ENCODE data around the gene SUGCT. TPM values are rescaled to one million over a fixed set of nuclear protein-coding genes. Genes with fewer than 3 reads are reported as not detected.

Gene SUGCT
- total and polyA plus RNA-seq, 2 of the 8 experiments (the other 6 are each of a cell fraction or from before 2014, with no cell fraction given), result 2.8 to 5.4 TPM

- H3K18ac ChIP-seq (ENCODE audit: extremely low read depth, low read length), result no peak overlapping the region
- no peak overlapping the region for H4K5ac ChIP-seq (ENCODE audit: insufficient read length, low read depth, low read length)
- H3K23ac ChIP-seq (ENCODE audit: insufficient read length), result no peak overlapping the region
- H2BK120ac ChIP-seq (replicated peaks; ENCODE audit: low read depth, low read length), result no peak overlapping the region
- H2BK20ac ChIP-seq (ENCODE audit: low read length), result no peak overlapping the region
- no peak overlapping the region for H4K8ac ChIP-seq (ENCODE audit: extremely low read depth, insufficient read depth, low read length)
- no peak overlapping the region for H3K4me3 ChIP-seq (ENCODE audit: extremely low read depth in 1 of 4, insufficient read depth in 2 of 4, low read depth in 3 of 4, low read length in 4 of 4)
- H3K9me3 ChIP-seq (ENCODE audit: insufficient read depth in 2 of 2, low read depth in 1 of 2, low read length in 1 of 2), result no peaks in the 10 kb centered on the region
- H3K4ac ChIP-seq (replicated peaks; ENCODE audit: insufficient read length, low read depth, low read length), result no peak overlapping the region
- FAIRE-seq (no peak), DNase-seq (ENCODE audit: low read depth in 1 of 2, low spot score in 2 of 2) (no peak)
- H3K4me2 ChIP-seq (ENCODE audit: insufficient read depth in 1 of 2, low read depth in 2 of 2, low read length in 2 of 2), result no peak overlapping the region
- H3K4me1 ChIP-seq (replicated peaks in 1 of 4; ENCODE audit: control insufficient read depth in 3 of 4, insufficient read depth in 4 of 4, low read length in 3 of 4), result no peaks in the 10 kb centered on the region
- TF ChIP-seq CHD1 (IDR thresholded peaks at IDR 0.05; ENCODE audit: low read depth, low read length) (no peak), NRF1 (IDR thresholded peaks at IDR 0.05; ENCODE audit: low read depth, low read length) (no peak), POU5F1 (IDR thresholded peaks at IDR 0.05; ENCODE audit: low read depth, low read length) (no peak), RFX5 (IDR thresholded peaks at IDR 0.05; ENCODE audit: borderline replicate concordance, low read depth, low read length) (no peak), BACH1 (IDR thresholded peaks at IDR 0.05; ENCODE audit: low read length) (no peak), GTF2F1 (IDR thresholded peaks at IDR 0.05; ENCODE audit: borderline replicate concordance, low read depth, low read length) (no peak), SP4 (IDR thresholded peaks at IDR 0.05; ENCODE audit: low read length) (no peak), MAFK (IDR thresholded peaks at IDR 0.05; ENCODE audit: low read depth, low read length) (no peak), ASH2L (IDR thresholded peaks at IDR 0.05; ENCODE audit: low read length) (no peak), JUN (IDR thresholded peaks at IDR 0.05; ENCODE audit: low read depth, low read length) (no peak)
- no peaks in the 10 kb centered on the region for H3K79me2 ChIP-seq (ENCODE audit: control insufficient read depth in 1 of 2, insufficient read depth in 2 of 2, low read length in 2 of 2)
- no peak overlapping the region for H2BK5ac ChIP-seq (ENCODE audit: low read depth, low read length)
- H2AFZ ChIP-seq (ENCODE audit: low read length), result no peak overlapping the region
- H2AK5ac ChIP-seq (ENCODE audit: low read depth, low read length), result no peak overlapping the region
- no peak overlapping the region for H3K9ac ChIP-seq (replicated peaks in 1 of 4; ENCODE audit: extremely low read depth in 1 of 4, low read depth in 3 of 4, low read length in 3 of 4)
- no peaks in the 10 kb centered on the region for H3K36me3 ChIP-seq (ENCODE audit: control insufficient read depth in 2 of 4, insufficient read depth in 4 of 4, low read length in 3 of 4)
- no peaks in the 10 kb centered on the region for H3K79me1 ChIP-seq (ENCODE audit: low read depth, low read length)
- ChIA-PET CTCF (ENCODE audit: partially characterized antibody) (no interaction called here), POLR2A (ENCODE audit: partially characterized antibody) (no interaction called here)
- no peaks in the 10 kb centered on the region for H4K20me1 ChIP-seq (replicated peaks in 1 of 2; ENCODE audit: control insufficient read depth in 1 of 2, insufficient read depth in 2 of 2, low read length in 2 of 2)
- H3K56ac ChIP-seq (replicated peaks; ENCODE audit: insufficient read length, low read depth, low read length), result no peak overlapping the region
- no peak overlapping the region for H2BK15ac ChIP-seq (ENCODE audit: low read length)
- H3K23me2 ChIP-seq (ENCODE audit: low read depth, low read length), result no peaks in the 10 kb centered on the region
- H2BK12ac ChIP-seq (ENCODE audit: low read depth, low read length), result no peak overlapping the region
- H4K91ac ChIP-seq (replicated peaks; ENCODE audit: insufficient read length, low read length), result no peak overlapping the region
- H3K27me3 ChIP-seq (replicated peaks in 1 of 4; ENCODE audit: control insufficient read depth in 3 of 4, extremely low read depth in 1 of 4, insufficient read depth in 3 of 4, low read length in 3 of 4), result no peaks in the 10 kb centered on the region
- H3K14ac ChIP-seq (ENCODE audit: insufficient read length), result no peak overlapping the region
- H3K27ac ChIP-seq (ENCODE audit: low read depth, low read length), result no peak overlapping the region
- WGBS, 2 experiments (ENCODE audit: extremely low coverage in 1 of 2, insufficient coverage in 1 of 2, insufficient read length in 1 of 2, insufficient replicate concordance in 2 of 2, low coverage in 1 of 2, low lambda C conversion rate in 2 of 2, missing lambda C conversion rate in 1 of 2), result 94% methylated on average over 10 of the region's 10 CpGs; no CpG with 5 or more reads in 1 of the 2 experiments
These were observed 769.1 kb downstream of the SUGCT start for GRCh38 chr7:40903872-40904271.
